B cell (primary cell): ENCODE data around the gene RAB11FIP3.

Experiments used
- EZH2 ChIP-seq: IDR thresholded peaks from 2 replicates; pipeline ENCODE4 v1.6.1; 2012; ENCODE audit warnings: borderline replicate concordance, low read depth, mild to moderate bottlenecking, moderate library complexity, low read length; ENCODE audit not compliant: insufficient read depth, poor library complexity, severe bottlenecking
- TF ChIP-seq, protein P1 (sequence below): fragments of 200-600 bp; IDR thresholded peaks from one replicate; pipeline ENCODE4 v1.8.0; 2022; ENCODE audit warnings: antibody characterized with exemption, mild to moderate bottlenecking

DNA sequence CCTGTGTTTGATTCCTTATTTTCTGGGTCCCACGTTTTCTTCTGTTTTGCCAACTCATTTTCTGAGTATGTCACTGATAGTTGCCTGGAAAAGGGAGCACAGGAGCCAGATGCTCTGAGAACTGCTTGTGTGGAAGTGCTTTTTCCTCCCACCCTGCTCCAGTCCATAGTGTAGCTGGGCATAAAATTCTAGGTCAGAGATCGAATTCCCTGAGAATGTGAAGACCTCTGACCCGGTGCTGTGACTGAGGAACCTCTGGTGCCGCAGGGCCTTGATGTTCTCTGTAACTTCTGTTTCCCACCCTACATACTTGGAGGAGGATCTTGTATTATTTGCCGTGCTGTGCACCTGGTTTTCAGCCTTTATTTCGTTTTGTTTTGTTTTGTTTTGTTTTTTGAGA, 82.5 kb downstream of the RAB11FIP3 start:
- TF ChIP-seq, protein P1, sequence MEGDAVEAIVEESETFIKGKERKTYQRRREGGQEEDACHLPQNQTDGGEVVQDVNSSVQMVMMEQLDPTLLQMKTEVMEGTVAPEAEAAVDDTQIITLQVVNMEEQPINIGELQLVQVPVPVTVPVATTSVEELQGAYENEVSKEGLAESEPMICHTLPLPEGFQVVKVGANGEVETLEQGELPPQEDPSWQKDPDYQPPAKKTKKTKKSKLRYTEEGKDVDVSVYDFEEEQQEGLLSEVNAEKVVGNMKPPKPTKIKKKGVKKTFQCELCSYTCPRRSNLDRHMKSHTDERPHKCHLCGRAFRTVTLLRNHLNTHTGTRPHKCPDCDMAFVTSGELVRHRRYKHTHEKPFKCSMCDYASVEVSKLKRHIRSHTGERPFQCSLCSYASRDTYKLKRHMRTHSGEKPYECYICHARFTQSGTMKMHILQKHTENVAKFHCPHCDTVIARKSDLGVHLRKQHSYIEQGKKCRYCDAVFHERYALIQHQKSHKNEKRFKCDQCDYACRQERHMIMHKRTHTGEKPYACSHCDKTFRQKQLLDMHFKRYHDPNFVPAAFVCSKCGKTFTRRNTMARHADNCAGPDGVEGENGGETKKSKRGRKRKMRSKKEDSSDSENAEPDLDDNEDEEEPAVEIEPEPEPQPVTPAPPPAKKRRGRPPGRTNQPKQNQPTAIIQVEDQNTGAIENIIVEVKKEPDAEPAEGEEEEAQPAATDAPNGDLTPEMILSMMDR, result no peak
- no peak for TF ChIP-seq EZH2
